Gastroesophageal sphincter (tissue), 4 donors: ENCODE measurements around the gene DNAJB8. TPM values are rescaled to one million over a fixed set of nuclear protein-coding genes. Genes with fewer than 3 reads are reported as not detected.

ENCODE experiments used
- ATAC-seq: fragments of 150-250 bp; one replicate; pipeline ENCODE4 v1.9.1; 2016; ENCODE audit warnings: mild to moderate bottlenecking, moderate library complexity
- H3K27ac ChIP-seq, 4 donors: fragments of 200-600 bp; sonication (generic) in 3 of 4; 1 replicate in 3 of 4; 2 replicates in 1 of 4; pipeline ENCODE4 v1.5.1; 2016 to 2019
- H3K27me3 ChIP-seq: fragments of 200-600 bp; sonication (generic); one replicate; pipeline ENCODE4 v1.5.1; 2019
- H3K36me3 ChIP-seq, 2 donors: fragments of 200-600 bp; sonication (generic); one replicate each; pipeline ENCODE4 v1.5.1; 2019; ENCODE audit warnings: control low read depth in 1 of 2
- H3K4me1 ChIP-seq, 3 donors: fragments of 200-600 bp; sonication (generic); 1 replicate in 2 of 3; 2 replicates in 1 of 3; pipeline ENCODE4 v1.5.1; 2016 to 2019; ENCODE audit warnings: control low read depth in 2 of 3
- H3K4me3 ChIP-seq, 2 donors: fragments of 200-600 bp; sonication (generic); one replicate each; pipeline ENCODE4 v1.5.1; 2019; ENCODE audit warnings: mild to moderate bottlenecking in 1 of 2, moderate library complexity in 1 of 2
- H3K9me3 ChIP-seq, 3 donors: fragments of 200-600 bp; sonication (generic); one replicate each; pipeline ENCODE4 v1.5.1; 2017 to 2019; ENCODE audit warnings: control low read depth in 2 of 3
- EP300 ChIP-seq: sonication (generic); formaldehyde crosslinking; IDR thresholded peaks from one replicate; pipeline ENCODE4 v1.6.1; 2017; ENCODE audit warnings: antibody characterized with exemption, mild to moderate bottlenecking
- POLR2A ChIP-seq, 2 donors: fragments of 450-650 bp; IDR thresholded peaks; one replicate each; pipeline ENCODE4 v1.6.1; 2017; ENCODE audit warnings: antibody characterized with exemption in 2 of 2, mild to moderate bottlenecking in 2 of 2, moderate library complexity in 1 of 2
- POLR2AphosphoS5 ChIP-seq: sonication (generic); formaldehyde crosslinking; IDR thresholded peaks from one replicate; pipeline ENCODE4 v1.6.1; 2017; ENCODE audit warnings: antibody characterized with exemption
- WGBS, 2 donors: methylation state at CpG; one replicate each; pipeline ENCODE4 v1.1.5; 2018; ENCODE audit warnings: low coverage in 1 of 2; 5-methylcytosine and 5-hydroxymethylcytosine counted together
- total RNA-seq, 4 donors: library from RNA; depleted of rRNA; stranded (reverse); fragments of >200 nt; gene quantifications; one replicate each; pipeline ENCODE4 v1.1.0, GENCODE V29; 2016
- TF ChIP-seq, protein P1 (sequence below), 4 experiments: fragments of 200-600 bp in 2 of 4; fragments of 450-650 bp in 2 of 4; sonication (generic) in 1 of 4; IDR thresholded peaks; one replicate each; pipeline ENCODE4 v1.5.1; 2017 to 2019; ENCODE audit warnings: antibody characterized with exemption in 4 of 4, mild to moderate bottlenecking in 2 of 4, moderate library complexity in 2 of 4

Gene DNAJB8
- total RNA-seq, 4 donors from 2014 or later: not detected

GRCh38 chr3:128415200-128415772 is 51.4 kb downstream of the DNAJB8 start:
- no peak overlapping the region for H3K4me3 ChIP-seq
- TF ChIP-seq, protein P1, sequence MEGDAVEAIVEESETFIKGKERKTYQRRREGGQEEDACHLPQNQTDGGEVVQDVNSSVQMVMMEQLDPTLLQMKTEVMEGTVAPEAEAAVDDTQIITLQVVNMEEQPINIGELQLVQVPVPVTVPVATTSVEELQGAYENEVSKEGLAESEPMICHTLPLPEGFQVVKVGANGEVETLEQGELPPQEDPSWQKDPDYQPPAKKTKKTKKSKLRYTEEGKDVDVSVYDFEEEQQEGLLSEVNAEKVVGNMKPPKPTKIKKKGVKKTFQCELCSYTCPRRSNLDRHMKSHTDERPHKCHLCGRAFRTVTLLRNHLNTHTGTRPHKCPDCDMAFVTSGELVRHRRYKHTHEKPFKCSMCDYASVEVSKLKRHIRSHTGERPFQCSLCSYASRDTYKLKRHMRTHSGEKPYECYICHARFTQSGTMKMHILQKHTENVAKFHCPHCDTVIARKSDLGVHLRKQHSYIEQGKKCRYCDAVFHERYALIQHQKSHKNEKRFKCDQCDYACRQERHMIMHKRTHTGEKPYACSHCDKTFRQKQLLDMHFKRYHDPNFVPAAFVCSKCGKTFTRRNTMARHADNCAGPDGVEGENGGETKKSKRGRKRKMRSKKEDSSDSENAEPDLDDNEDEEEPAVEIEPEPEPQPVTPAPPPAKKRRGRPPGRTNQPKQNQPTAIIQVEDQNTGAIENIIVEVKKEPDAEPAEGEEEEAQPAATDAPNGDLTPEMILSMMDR (IDR thresholded peaks at IDR 0.05): no peak
- H3K9me3 ChIP-seq: no peaks in the 10 kb centered on the region
- no peak for ATAC-seq
- WGBS, 2 donors: 69 to 92% methylated on average over 3 to 7 of the region's 16 CpGs
- no peaks in the 10 kb centered on the region for H3K27me3 ChIP-seq
- H3K27ac ChIP-seq: no peak overlapping the region
- no peaks in the 10 kb centered on the region for H3K36me3 ChIP-seq
- no peaks in the 10 kb centered on the region for H3K4me1 ChIP-seq

- ATAC-seq: no peak
- TF ChIP-seq, protein P1 (IDR thresholded peaks at IDR 0.05): no peak
- no peak for TF ChIP-seq EP300
- no peak for TF ChIP-seq POLR2AphosphoS5
These were observed 53.1 kb downstream of the DNAJB8 start for GRCh38 chr3:128413413-128414205.

DNA sequence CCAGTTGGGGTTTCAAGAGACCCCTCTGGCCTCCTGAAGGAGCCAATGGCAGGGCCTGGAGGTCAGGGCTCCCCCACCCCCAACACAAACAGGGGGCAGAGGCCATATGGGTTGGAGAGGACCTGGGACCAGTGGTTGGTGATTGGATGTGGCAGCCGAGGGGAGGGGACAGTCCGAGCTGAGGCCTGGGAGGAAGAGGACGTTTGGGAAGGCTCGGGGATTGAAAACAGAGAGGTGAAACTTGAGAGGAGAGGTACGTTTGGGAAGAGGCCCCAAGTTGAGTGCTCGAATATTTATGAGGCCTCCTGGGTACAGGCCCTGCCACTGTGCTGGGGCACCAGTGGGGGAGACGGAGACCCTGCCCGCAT is 53.7 kb downstream of the DNAJB8 start:
- Histone ChIP-seq H3K4me3 (no peak overlapping the region), H3K9me3 (no peaks in the 10 kb centered on the region), H3K36me3 (peaks cover 0 to 9% of the 10 kb centered on the region in 2 donors), H3K4me1 (no peaks in the 10 kb centered on the region), H3K27ac (no peak overlapping the region), H3K27me3 (no peaks in the 10 kb centered on the region)
- WGBS, 2 donors: 60 to 70% methylated on average over 2 to 7 of the region's 8 CpGs
- TF ChIP-seq, protein P1 (IDR thresholded peaks at IDR 0.05): no peak
- TF ChIP-seq POLR2AphosphoS5 (no peak), POLR2A (IDR thresholded peaks at IDR 0.05) (no peak), EP300 (no peak)
- no peak for ATAC-seq

More at GRCh38 chr3:128413413-128414205, 53.1 kb downstream of the DNAJB8 start:
- no peaks in the 10 kb centered on the region for H3K4me1 ChIP-seq
- H3K27ac ChIP-seq: no peak overlapping the region
- no peaks in the 10 kb centered on the region for H3K27me3 ChIP-seq
- WGBS, 2 donors: 93% methylated on average over 3 of the region's 24 CpGs; no CpG with 5 or more reads in 1 of the 2 donors
- peaks cover 0 to 3% of the 10 kb centered on the region in 2 donors for H3K36me3 ChIP-seq
- no peak overlapping the region for H3K4me3 ChIP-seq
- H3K9me3 ChIP-seq: no peaks in the 10 kb centered on the region

Other genes starting within 250 kb of the DNAJB8 start
- 10 to 100 TPM in 1 of 4 donors, 1 to 10 TPM in 3; 5.4 to 16.0 (median 8.1) TPM for gene GATA2, start 26.3 kb upstream of the DNAJB8 start, total RNA-seq
- 100 to 1,000 TPM; 144 to 243 (median 182) TPM for gene RPN1, start 183.9 kb upstream of the DNAJB8 start, total RNA-seq